ENCODE measurements around the gene RAD50. TPM values are rescaled to one million over a fixed set of nuclear protein-coding genes. Genes with fewer than 3 reads are reported as not detected.

Gene RAD50
- polyA plus RNA-seq, 1 of the 3 experiments (the other 2 are of a cell fraction) = 20.0 TPM

DNA sequence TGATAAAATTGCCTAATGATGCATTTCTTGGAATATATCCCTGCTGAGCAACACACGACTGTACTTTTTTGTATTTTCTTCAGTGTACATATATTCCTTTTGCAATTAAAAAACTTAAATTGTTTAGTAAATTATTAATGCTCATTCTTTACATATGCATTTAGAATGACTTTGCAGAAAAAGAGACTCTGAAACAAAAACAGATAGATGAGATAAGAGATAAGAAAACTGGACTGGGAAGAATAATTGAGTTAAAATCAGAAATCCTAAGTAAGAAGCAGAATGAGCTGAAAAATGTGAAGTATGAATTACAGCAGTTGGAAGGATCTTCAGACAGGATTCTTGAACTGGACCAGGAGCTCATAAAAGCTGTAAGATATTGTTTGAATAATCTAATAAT is 32.7 kb downstream of the RAD50 start:
- no peak for TF ChIP-seq FOXM1 (IDR thresholded peaks at IDR 0.05; ENCODE audit: low read depth)
- TF ChIP-seq YY1 (IDR thresholded peaks at IDR 0.05; ENCODE audit: low read depth) = no peak
- TF ChIP-seq, protein P1, sequence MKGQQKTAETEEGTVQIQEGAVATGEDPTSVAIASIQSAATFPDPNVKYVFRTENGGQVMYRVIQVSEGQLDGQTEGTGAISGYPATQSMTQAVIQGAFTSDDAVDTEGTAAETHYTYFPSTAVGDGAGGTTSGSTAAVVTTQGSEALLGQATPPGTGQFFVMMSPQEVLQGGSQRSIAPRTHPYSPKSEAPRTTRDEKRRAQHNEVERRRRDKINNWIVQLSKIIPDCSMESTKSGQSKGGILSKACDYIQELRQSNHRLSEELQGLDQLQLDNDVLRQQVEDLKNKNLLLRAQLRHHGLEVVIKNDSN (IDR thresholded peaks at IDR 0.05; ENCODE audit: borderline replicate concordance, low read depth) = no peak
- TF ChIP-seq CTCF (IDR thresholded peaks at IDR 0.05) = no peak
- POLR2A ChIA-PET = no interaction called here
- no peak overlapping the region for H2AFZ ChIP-seq (ENCODE audit: low read depth)
- peaks cover 0 to 8% of the 10 kb centered on the region in 2 experiments; a peak in 2 of 4 replicates for H3K4me1 ChIP-seq (ENCODE audit: control insufficient read depth in 1 of 2, insufficient read depth in 2 of 2, low read depth in 1 of 2, low read length in 1 of 2)
- H3K9ac ChIP-seq = no peak overlapping the region
- no peak for DNase-seq
- no peaks in the 10 kb centered on the region for H3K9me2 ChIP-seq
- no peaks in the 10 kb centered on the region for H3K9me3 ChIP-seq
- H3K27ac ChIP-seq (ENCODE audit: low read depth in 2 of 2, low read length in 1 of 2) = no peak overlapping the region
- H3F3A ChIP-seq (replicated peaks; ENCODE audit: insufficient read depth) = peaks cover 4% of the 10 kb centered on the region
- H3K4me3 ChIP-seq (ENCODE audit: low read depth in 2 of 2, low read length in 1 of 2) = no peak overlapping the region
- WGBS (ENCODE audit: low lambda C conversion rate) = 92% methylated on average over 1 of the region's 1 CpG
- no peaks in the 10 kb centered on the region for H4K20me1 ChIP-seq (ENCODE audit: insufficient read depth)
- CTCF ChIA-PET = interaction anchor here (1.0 kb wide), 1 partner anchor 231 kb away, joined by 4 read pairs; no protein-coding TSS in a partner anchor
- peaks cover 14% of the 10 kb centered on the region; the same call in 1 of the 2 replicates for H3K79me2 ChIP-seq (ENCODE audit: insufficient read depth)
- no peak overlapping the region for H3K4me2 ChIP-seq
- peaks cover 54 to 80% of the 10 kb centered on the region in 2 experiments for H3K36me3 ChIP-seq (replicated peaks in 1 of 2; ENCODE audit: control insufficient read depth in 1 of 2, insufficient read depth in 2 of 2, low read length in 1 of 2)
- H3K27me3 ChIP-seq (ENCODE audit: insufficient read depth) = no peaks in the 10 kb centered on the region

DNA sequence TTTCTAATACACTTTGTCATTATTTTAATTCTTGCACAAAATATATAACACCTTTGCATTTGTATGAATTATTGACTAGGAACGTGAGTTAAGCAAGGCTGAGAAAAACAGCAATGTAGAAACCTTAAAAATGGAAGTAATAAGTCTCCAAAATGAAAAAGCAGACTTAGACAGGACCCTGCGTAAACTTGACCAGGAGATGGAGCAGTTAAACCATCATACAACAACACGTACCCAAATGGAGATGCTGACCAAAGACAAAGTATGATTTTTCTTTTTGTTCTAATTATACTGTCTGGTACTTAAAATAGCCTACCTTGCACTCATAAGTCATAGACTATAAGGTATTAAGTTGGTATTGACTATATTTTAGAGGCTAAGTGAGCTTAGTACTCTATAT is 34.4 kb downstream of the RAD50 start:
- Histone ChIP-seq H3K36me3 (replicated peaks in 1 of 2; ENCODE audit: control insufficient read depth in 1 of 2, insufficient read depth in 2 of 2, low read length in 1 of 2) (peaks cover 67 to 93% of the 10 kb centered on the region in 2 experiments), H3K79me2 (ENCODE audit: insufficient read depth) (peaks cover under 1% of the 10 kb centered on the region; the same call in 1 of the 2 replicates), H3F3A (replicated peaks; ENCODE audit: insufficient read depth) (no peaks in the 10 kb centered on the region), H3K4me1 (ENCODE audit: control insufficient read depth in 1 of 2, insufficient read depth in 2 of 2, low read depth in 1 of 2, low read length in 1 of 2) (peaks cover 0 to 8% of the 10 kb centered on the region in 2 experiments; a peak in 3 of 4 replicates), H3K27ac (ENCODE audit: low read depth in 2 of 2, low read length in 1 of 2) (no peak overlapping the region), H3K9me2 (no peaks in the 10 kb centered on the region), H4K20me1 (ENCODE audit: insufficient read depth) (no peaks in the 10 kb centered on the region), H3K9ac (no peak overlapping the region), H3K27me3 (ENCODE audit: insufficient read depth) (no peaks in the 10 kb centered on the region), H3K9me3 (no peaks in the 10 kb centered on the region), H3K4me3 (ENCODE audit: low read depth in 2 of 2, low read length in 1 of 2) (no peak overlapping the region), H2AFZ (ENCODE audit: low read depth) (no peak overlapping the region), H3K4me2 (no peak overlapping the region)
- ChIA-PET POLR2A (no interaction called here), CTCF (interaction anchor here (0.5 to 1.2 kb wide), 6 partner anchors 9 to 286 kb away, joined by 3 to 5 read pairs (median 3); no protein-coding TSS in a partner anchor)
- peak; percentile 4 for DNase-seq
- 98% methylated on average over 3 of the region's 3 CpGs for WGBS (ENCODE audit: low lambda C conversion rate)
- no peak for TF ChIP-seq NRF1 (IDR thresholded peaks at IDR 0.05; ENCODE audit: low read depth, low read length)
- TF ChIP-seq CTCF (IDR thresholded peaks at IDR 0.05) = peak; percentile 43
- TF ChIP-seq RAD21 (IDR thresholded peaks at IDR 0.05; ENCODE audit: low read length) = peak; percentile 44
